Calu3 (cell line): Measurements from ENCODE around the gene AKR7A3. TPM values are rescaled to one million over a fixed set of nuclear protein-coding genes. Genes with fewer than 3 reads are reported as not detected.
A peak's percentile ranks its signal among the peaks of the same experiment; 100 is the strongest.

Source experiments
- BruUV-seq: library from RNA; stranded (reverse); fragments of 400-500 nt; replicated peaks from 2 replicates; lab custom pipeline; 2021; lab: Mats Ljungman, UMichigan
- CTCF ChIA-PET: fragments of 300-600 bp; sonication (Branson Sonifier 250); formaldehyde crosslinking; loops from one replicate; lab custom pipeline; 2022; ENCODE audit warnings: antibody characterized with exemption; lab: Charles Lee
- DNase-seq: peaks from one replicate; pipeline ENCODE4 v3.0.0; 2022
- H3K27ac Mint-ChIP-seq: one replicate; pipeline ENCODE4 v1.8.0; 2022; ENCODE audit warnings: mixed read lengths; ENCODE audit not compliant: unreplicated experiment
- H3K27me3 Mint-ChIP-seq: one replicate; pipeline ENCODE4 v1.8.0; 2022; ENCODE audit warnings: mixed read lengths; ENCODE audit not compliant: unreplicated experiment
- H3K36me3 Mint-ChIP-seq: one replicate; pipeline ENCODE4 v1.8.0; 2022; ENCODE audit warnings: mild to moderate bottlenecking, moderate library complexity, mixed read lengths; ENCODE audit not compliant: insufficient read depth, unreplicated experiment
- H3K4me1 Mint-ChIP-seq: one replicate; pipeline ENCODE4 v1.8.0; 2022; ENCODE audit warnings: mild to moderate bottlenecking, low read depth, mixed read lengths; ENCODE audit not compliant: unreplicated experiment
- H3K4me3 Mint-ChIP-seq: one replicate; pipeline ENCODE4 v1.8.0; 2022; ENCODE audit warnings: mild to moderate bottlenecking, low read depth, moderate library complexity, mixed read lengths; ENCODE audit not compliant: unreplicated experiment
- H3K9me3 Mint-ChIP-seq: one replicate; pipeline ENCODE4 v1.8.0; 2022; ENCODE audit warnings: low read depth, mixed read lengths; ENCODE audit not compliant: unreplicated experiment
- CTCF ChIP-seq: fragments of 200-600 bp; IDR thresholded peaks from one replicate; pipeline ENCODE4 v1.8.0; 2022; ENCODE audit warnings: antibody characterized with exemption; ENCODE audit not compliant: unreplicated experiment
- intact Hi-C: fragments of 100-400 bp; cut with micrococcal nuclease; formaldehyde crosslinking; loops from one replicate; pipeline ENCODE4 v1.10.0; 2022; ENCODE audit not compliant: unreplicated experiment
- total RNA-seq: library from RNA; stranded (reverse); gene quantifications from 2 replicates; pipeline ENCODE4 v1.2.3, GENCODE V29; 2022

The AKR7A3 gene
- total RNA-seq, 1 experiment from 2014 or later = 1.7 TPM

- TSS peak; percentile 30 for BruUV-seq
These were observed 22.3 kb upstream of the AKR7A3 start for GRCh38 chr1:19310720-19311502.

GRCh38 chr1:19310061-19310460, 21.5 kb upstream of the AKR7A3 start:
- H3K27ac Mint-ChIP-seq = no peak overlapping the region

More at GRCh38 chr1:19310720-19311502, 22.3 kb upstream of the AKR7A3 start:
- Mint-ChIP-seq H3K27me3 (no peaks in the 10 kb centered on the region), H3K9me3 (no peaks in the 10 kb centered on the region), H3K36me3 (peaks cover 41% of the 10 kb centered on the region), H3K4me3 (peak overlapping the region; percentile 67), H3K27ac (peak overlapping the region; percentile 20), H3K4me1 (peaks cover 25% of the 10 kb centered on the region)
- no peak for DNase-seq
- intact Hi-C loops = no loop called here
- TF ChIP-seq CTCF = no peak
- CTCF ChIA-PET = no interaction called here

GRCh38 chr1:19309123-19309813, 20.7 kb upstream of the AKR7A3 start:
- TF ChIP-seq CTCF = no peak
- Mint-ChIP-seq H3K9me3 (no peaks in the 10 kb centered on the region), H3K27ac (no peak overlapping the region), H3K36me3 (peaks cover 41% of the 10 kb centered on the region), H3K4me1 (peaks cover 20% of the 10 kb centered on the region), H3K4me3 (no peak overlapping the region), H3K27me3 (no peaks in the 10 kb centered on the region)
- no peak for DNase-seq
- intact Hi-C loops = no loop called here
- no TSS peak for BruUV-seq
- CTCF ChIA-PET = no interaction called here

More at GRCh38 chr1:19310061-19310460, 21.5 kb upstream of the AKR7A3 start:
- TF ChIP-seq CTCF = no peak
- H3K9me3 Mint-ChIP-seq = no peaks in the 10 kb centered on the region
- intact Hi-C loops = no loop called here
- BruUV-seq = no TSS peak
- H3K27me3 Mint-ChIP-seq = no peaks in the 10 kb centered on the region
- CTCF ChIA-PET = no interaction called here
- peaks cover 41% of the 10 kb centered on the region for H3K36me3 Mint-ChIP-seq
- H3K4me3 Mint-ChIP-seq = no peak overlapping the region
- DNase-seq = no peak
- H3K4me1 Mint-ChIP-seq = peaks cover 20% of the 10 kb centered on the region

GRCh38 chr1:19308509-19308907, 19.9 kb upstream of the AKR7A3 start:
- no peak for TF ChIP-seq CTCF
- no peak for DNase-seq
- no peaks in the 10 kb centered on the region for H3K9me3 Mint-ChIP-seq
- no peaks in the 10 kb centered on the region for H3K27me3 Mint-ChIP-seq
- no peak overlapping the region for H3K27ac Mint-ChIP-seq
- H3K4me1 Mint-ChIP-seq = peaks cover 18% of the 10 kb centered on the region
- CTCF ChIA-PET = no interaction called here
- no peak overlapping the region for H3K4me3 Mint-ChIP-seq
- peaks cover 40% of the 10 kb centered on the region for H3K36me3 Mint-ChIP-seq
- BruUV-seq = no TSS peak
- intact Hi-C loops = no loop called here
